Sigmoid colon (tissue), 4 donors: Measurements from ENCODE around the gene FCGBP.

Experiments used
- EP300 ChIP-seq, 4 donors: sonication (generic); formaldehyde crosslinking; IDR thresholded peaks; one replicate each; pipeline ENCODE4 v1.6.1; 2017; ENCODE audit warnings: antibody characterized with exemption in 4 of 4
- POLR2A ChIP-seq, 2 donors: fragments of 450-650 bp; IDR thresholded peaks; one replicate each; pipeline ENCODE4 v1.6.1; 2016; ENCODE audit warnings: antibody characterized with exemption in 2 of 2, mild to moderate bottlenecking in 2 of 2, moderate library complexity in 2 of 2
- POLR2AphosphoS5 ChIP-seq, 4 donors: sonication (generic); formaldehyde crosslinking; IDR thresholded peaks; one replicate each; pipeline ENCODE4 v1.6.1; 2017; ENCODE audit warnings: antibody characterized with exemption in 4 of 4
- TF ChIP-seq, protein P1 (sequence below), 4 experiments: fragments of 450-650 bp in 3 of 4; fragments of 200-600 bp in 1 of 4; IDR thresholded peaks; one replicate each; pipeline ENCODE4 v1.5.1; 2016 to 2019; ENCODE audit warnings: antibody characterized with exemption in 4 of 4, mild to moderate bottlenecking in 3 of 4, moderate library complexity in 2 of 4

DNA sequence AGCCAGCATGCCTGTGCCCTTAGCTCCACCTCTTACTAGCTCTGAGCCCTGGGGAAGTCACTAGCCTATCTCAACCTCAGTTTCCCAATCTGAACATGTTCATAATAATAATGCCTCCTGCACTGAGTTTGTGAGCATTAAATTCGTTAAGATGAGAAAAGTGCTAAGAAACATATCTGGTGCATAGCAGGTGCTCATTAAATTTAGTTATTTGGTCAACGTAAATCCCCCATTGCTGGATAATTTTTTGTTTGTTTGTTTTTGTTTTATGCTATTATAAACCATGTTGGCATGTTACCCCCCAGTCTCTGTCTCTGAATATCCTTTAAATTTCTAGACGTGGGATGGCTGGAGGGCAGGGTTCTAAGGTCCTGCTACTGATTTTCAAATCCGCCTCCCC is 10.6 kb downstream of the FCGBP start:
- TF ChIP-seq EP300 (IDR thresholded peaks at IDR 0.05), result no peak
- TF ChIP-seq, protein P1, sequence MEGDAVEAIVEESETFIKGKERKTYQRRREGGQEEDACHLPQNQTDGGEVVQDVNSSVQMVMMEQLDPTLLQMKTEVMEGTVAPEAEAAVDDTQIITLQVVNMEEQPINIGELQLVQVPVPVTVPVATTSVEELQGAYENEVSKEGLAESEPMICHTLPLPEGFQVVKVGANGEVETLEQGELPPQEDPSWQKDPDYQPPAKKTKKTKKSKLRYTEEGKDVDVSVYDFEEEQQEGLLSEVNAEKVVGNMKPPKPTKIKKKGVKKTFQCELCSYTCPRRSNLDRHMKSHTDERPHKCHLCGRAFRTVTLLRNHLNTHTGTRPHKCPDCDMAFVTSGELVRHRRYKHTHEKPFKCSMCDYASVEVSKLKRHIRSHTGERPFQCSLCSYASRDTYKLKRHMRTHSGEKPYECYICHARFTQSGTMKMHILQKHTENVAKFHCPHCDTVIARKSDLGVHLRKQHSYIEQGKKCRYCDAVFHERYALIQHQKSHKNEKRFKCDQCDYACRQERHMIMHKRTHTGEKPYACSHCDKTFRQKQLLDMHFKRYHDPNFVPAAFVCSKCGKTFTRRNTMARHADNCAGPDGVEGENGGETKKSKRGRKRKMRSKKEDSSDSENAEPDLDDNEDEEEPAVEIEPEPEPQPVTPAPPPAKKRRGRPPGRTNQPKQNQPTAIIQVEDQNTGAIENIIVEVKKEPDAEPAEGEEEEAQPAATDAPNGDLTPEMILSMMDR (IDR thresholded peaks at IDR 0.05), result no peak
- TF ChIP-seq POLR2A (IDR thresholded peaks at IDR 0.05), result no peak
- no peak for TF ChIP-seq POLR2AphosphoS5 (IDR thresholded peaks at IDR 0.05)
